Fibroblast of the aortic adventitia (primary cell): ENCODE data around the gene USP15. TPM values are rescaled to one million over a fixed set of nuclear protein-coding genes. Genes with fewer than 3 reads are reported as not detected.
"Not testable (repeated sequence)": the region's sequence is repeated elsewhere in the genome, so short reads cannot be mapped to it uniquely, and the experiment has no call there.

Source experiments
- DNase-seq: peaks from one replicate; pipeline ENCODE4 v3.0.0-alpha.2; 2010; ENCODE audit warnings: low read depth
- H3K4me3 ChIP-seq: 2 replicates; pipeline ENCODE4 v1.5.1; 2011; ENCODE audit warnings: low read depth, mild to moderate bottlenecking, control low read depth, low read length, moderate library complexity
- total RNA-seq: library from RNA; depleted of rRNA; stranded (reverse); fragments of >200 nt; gene quantifications from 2 replicates; pipeline ENCODE4 v1.2.3, GENCODE V29; 2012; ENCODE audit warnings: low replicate concordance
- TF ChIP-seq, protein P1 (sequence below): IDR thresholded peaks from 2 replicates; pipeline ENCODE4 v1.5.1; 2011; ENCODE audit warnings: mild to moderate bottlenecking, low read length, control low read depth, inconsistent platforms; ENCODE audit not compliant: insufficient read depth

USP15 gene
- total RNA-seq, 1 donor: 65.7 TPM

DNA sequence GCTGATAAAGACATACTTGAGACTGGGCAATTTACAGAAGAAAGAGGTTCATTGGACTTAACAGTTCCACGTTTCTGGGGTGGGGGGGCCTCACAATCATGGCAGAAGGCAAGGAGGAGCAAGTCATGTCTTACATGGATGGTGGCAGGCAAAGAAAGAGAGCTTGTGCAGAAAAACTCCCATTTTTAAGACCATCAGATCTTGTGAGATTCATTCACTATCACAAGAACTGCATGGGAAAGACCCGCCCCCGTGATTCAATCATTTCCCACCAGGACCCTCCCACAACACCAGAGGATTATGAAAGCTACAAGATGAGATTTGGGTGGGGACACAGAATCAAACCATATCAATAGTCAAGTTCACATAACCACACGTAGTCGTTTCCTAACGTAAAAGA, 85.5 kb downstream of the USP15 start:
- TF ChIP-seq, protein P1, sequence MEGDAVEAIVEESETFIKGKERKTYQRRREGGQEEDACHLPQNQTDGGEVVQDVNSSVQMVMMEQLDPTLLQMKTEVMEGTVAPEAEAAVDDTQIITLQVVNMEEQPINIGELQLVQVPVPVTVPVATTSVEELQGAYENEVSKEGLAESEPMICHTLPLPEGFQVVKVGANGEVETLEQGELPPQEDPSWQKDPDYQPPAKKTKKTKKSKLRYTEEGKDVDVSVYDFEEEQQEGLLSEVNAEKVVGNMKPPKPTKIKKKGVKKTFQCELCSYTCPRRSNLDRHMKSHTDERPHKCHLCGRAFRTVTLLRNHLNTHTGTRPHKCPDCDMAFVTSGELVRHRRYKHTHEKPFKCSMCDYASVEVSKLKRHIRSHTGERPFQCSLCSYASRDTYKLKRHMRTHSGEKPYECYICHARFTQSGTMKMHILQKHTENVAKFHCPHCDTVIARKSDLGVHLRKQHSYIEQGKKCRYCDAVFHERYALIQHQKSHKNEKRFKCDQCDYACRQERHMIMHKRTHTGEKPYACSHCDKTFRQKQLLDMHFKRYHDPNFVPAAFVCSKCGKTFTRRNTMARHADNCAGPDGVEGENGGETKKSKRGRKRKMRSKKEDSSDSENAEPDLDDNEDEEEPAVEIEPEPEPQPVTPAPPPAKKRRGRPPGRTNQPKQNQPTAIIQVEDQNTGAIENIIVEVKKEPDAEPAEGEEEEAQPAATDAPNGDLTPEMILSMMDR: no peak
- DNase-seq: no peak
- no peak overlapping the region for H3K4me3 ChIP-seq

DNA sequence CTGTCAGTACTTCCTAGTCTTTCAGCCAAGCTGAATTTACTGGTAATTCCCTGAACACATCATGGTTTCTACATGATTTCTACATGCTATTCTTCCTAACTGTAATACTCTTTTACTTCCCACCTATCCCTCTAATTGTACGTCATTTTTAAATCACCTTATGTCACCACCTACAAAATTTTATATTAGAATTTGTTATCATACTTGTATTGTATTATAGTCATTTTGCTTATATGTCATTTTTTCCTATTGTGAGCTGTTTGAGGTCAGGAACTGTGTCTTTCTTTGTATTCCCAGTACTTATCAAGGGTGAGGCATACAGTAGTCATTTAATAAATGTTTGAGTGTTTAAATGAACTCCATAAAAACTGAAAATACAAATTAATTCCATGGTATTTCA, 86.6 kb downstream of the USP15 start:
- DNase-seq: no peak
- TF ChIP-seq, protein P1: no peak
- H3K4me3 ChIP-seq: no peak overlapping the region

DNA sequence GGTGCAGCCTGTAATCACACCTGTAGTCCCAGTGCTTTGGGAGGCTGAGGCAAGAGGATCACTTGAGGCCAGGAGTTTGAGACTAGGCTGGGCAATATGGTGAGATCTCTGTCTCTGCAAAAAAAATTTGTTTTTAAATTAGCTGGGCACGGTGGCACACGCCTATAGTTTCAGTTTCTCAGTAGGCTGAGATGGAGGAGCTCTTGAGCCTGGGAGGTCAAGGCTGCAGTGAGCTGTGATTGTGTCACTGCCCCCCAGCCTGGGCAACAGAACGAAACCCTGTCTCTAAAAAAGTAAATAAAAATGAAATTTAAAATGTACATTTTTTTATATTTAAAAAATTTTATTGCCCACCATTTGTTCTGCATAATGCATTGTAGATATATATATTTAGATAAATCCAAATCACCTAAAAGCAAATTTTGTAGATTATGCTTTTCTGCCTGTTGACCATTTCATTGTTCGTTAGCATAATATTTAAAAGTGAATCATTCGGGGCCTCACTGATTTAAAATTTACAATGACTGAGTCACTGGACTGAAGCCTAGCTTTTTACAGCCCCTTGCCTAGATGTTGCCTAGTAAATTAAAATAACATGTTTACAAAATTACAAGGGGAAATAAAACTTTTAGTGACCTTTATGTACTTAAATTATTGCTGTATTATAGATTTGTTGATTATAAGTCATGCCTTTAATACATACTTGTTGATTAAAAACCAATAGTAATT, 87.9 kb downstream of the USP15 start:
- no peak overlapping the region for H3K4me3 ChIP-seq
- TF ChIP-seq, protein P1: no peak
- DNase-seq: peak; percentile 5

DNA sequence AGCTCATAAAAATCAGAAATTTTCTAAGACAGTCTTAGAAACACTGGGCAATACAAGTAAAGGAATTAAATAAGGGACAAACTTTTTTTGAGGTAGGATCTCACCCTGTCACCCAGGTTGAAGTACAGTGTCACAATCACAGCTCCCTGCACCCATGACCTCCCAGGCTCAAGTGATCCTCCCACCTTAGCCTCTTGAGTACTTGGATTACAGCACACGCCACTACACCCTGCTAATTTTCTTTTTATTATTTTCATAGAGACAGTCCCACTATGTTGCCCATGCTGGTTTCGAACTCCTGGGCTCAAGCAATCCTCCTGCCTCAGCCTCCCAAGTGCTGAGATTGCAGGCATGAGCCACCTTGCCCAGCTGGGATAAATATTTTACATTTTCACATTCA, 90.3 kb downstream of the USP15 start:
- no peak for DNase-seq
- no peak overlapping the region for H3K4me3 ChIP-seq
- TF ChIP-seq, protein P1: no peak

DNA sequence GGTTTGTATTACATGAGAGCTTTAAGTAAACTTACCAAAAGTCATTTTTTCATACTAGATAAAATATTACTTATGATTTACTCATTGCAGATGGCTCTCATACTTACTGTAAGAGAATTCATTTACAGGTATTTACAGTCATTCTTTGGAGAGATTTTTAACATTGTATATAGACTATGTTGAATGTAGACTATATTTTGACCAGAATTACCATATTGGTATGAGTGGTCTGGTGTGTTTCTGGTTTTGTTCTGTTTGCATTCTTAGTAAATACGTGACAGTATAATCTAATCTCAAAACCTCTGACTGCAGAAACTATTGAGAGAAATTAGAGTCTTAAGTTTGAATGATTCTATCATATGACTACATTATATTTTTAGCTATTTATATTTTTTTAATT, 91.1 kb downstream of the USP15 start:
- TF ChIP-seq, protein P1: no peak
- DNase-seq: no peak
- no peak overlapping the region for H3K4me3 ChIP-seq

DNA sequence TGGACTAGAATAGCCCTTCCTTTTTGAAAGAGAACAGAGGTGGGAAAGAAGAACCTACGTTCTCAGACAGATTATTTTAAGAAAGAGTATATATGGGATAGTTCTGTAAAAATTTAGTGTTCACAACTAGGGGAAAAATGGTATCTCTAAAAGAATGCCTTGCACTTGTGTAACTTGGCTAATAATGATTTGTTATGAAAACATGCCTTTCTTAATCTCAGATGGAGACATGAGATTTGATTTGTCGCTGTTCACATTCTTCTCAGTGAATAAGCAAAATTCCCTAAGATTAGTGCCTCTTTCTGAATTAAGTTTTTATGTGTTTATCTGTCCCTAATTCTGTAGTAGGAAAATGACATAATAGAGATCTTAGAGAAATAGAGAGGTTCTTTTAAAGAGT, 100.8 kb downstream of the USP15 start:
- TF ChIP-seq, protein P1: no peak
- peak; percentile 25 for DNase-seq
- no peak overlapping the region for H3K4me3 ChIP-seq

DNA sequence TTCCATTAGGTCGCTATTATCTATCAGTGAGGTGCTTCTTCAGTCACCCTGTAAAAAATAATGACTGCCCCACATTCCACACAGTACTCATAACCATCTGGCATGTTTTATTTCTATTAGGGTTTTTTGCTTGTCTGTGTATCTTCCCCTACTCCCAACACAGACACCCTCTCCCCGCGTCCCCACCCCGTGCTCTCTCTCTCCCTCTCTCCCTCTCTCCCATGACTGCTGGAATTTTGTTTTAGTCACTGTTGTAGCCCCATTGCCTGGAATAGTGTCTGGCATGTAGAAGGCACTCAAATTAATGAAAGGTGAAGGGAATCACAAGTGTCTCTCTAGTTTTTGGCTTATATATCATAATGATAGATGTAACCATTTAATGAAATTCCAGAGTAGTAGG, 103.3 kb downstream of the USP15 start:
- no peak for DNase-seq
- no peak overlapping the region for H3K4me3 ChIP-seq
- TF ChIP-seq, protein P1: no peak

DNA sequence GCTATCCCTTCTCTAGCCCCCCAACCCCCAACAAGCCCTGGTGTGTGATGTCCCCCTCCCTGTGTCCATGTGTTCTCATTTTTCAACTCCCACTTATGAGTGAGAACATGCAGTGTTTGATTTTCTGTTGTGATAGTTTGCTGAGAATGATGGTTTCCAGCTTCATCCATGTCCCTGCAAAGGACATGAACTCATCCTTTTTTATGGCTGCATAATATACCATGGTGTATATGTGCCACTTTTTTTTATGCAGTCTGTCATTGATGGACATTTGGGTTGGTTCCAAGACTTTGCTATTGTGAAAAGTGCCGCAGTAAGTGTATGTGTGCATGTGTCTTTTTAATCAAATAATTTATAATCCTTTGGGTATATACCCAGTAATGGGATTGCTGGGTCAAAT, 104.5 kb downstream of the USP15 start:
- not testable (repeated sequence) for H3K4me3 ChIP-seq

DNA sequence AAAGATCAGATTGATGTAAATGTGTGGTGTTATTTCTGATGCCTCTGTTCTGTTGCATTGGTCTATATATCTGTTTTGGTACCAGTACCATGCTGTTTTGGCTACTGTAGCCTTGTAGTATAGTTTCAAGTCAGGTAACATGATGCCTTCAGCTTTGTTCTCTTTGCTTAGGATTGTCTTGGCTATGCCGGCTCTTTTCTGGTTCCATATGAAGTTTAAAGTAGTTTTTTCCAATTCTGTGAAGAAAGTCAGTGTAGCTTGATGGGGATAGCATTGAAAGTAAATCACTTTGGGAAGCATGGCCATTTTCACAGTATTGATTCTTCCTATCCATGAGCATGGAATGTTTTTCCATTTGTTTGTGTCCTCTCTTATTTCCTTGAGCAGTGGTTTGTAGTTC, 105.6 kb downstream of the USP15 start:
- not testable (repeated sequence) for DNase-seq, H3K4me3 ChIP-seq

More for the DNA sequence above, 104.5 kb downstream of the USP15 start:
- DNase-seq: not testable (repeated sequence)
